ENCODE data around the gene ABCE1. TPM values are rescaled to one million over a fixed set of nuclear protein-coding genes. Genes with fewer than 3 reads are reported as not detected.

Gene ABCE1
- 122 TPM for total RNA-seq

GRCh38 chr4:145097821-145098674 is at the start of gene ABCE1, which contains the start of gene ANAPC10:
Gene ABCE1 (plus strand): TSS chr4:145098311. CDS start chr4:145104413, 6,102 bp downstream.
Gene ANAPC10 (minus strand): TSS chr4:145098196. CDS start chr4:145096099, 2,097 bp downstream.

Small RNA genes within 50 kb of the gene (small RNA-seq; reads per million reads assigned to genes)
- gene RF00019 (ENCODE audit: low replicate concordance), result not detected

Other genes with a start within 250 kb of the ABCE1 start
- 68.9 TPM for gene ANAPC10, start 115 bp upstream of the ABCE1 start, total RNA-seq
- gene OTUD4, start 82.3 kb downstream of the ABCE1 start, total RNA-seq, result 77.3 TPM

Data from parietal lobe (tissue), 2 donors.